GM12892 (cell line): ENCODE data around the gene GRIN2C.

ENCODE experiments used
- POLR2A ChIP-seq: IDR thresholded peaks from 2 replicates; pipeline ENCODE4 v1.6.1; 2011; ENCODE audit warnings: low read depth, low read length, control low read depth
- TAF1 ChIP-seq: IDR thresholded peaks from 2 replicates; pipeline ENCODE4 v1.6.1; 2011; ENCODE audit warnings: low read depth, mild to moderate bottlenecking, control low read depth, low read length, borderline replicate concordance

DNA sequence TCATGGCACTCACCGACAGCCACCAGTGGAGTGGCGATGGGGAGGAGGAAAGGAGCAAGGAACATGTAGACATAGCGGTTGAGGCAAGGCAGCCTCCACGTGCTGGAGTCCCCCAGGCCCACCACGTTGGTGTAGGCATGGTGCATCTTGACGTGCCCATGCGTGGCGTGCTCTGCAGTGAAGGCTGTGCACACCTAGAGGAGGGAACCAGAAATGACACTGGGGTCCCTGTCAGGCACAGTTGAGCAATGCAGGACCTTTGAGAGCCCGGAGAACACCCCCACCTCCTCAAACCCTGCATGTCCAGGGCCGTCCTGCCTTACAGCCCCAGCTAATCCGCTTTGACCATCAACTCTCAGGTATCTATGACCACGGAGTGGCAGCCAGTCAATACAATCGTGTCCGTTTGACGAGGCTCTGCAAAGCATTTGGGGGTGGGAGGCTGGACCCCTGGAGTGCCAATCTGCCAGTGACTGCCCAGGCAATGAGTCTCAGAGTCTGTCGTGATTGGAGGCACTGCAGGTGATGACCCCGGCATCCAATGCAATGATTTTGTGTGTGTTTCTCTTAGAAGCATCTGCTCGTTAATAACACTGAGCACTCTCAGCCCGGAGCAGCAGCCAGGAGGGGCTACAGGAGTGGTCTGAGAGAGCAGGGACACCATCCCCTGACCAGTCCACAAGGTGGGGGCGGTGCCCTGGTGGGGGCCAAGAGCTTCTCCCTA, 23.0 kb upstream of the GRIN2C start:
- TF ChIP-seq TAF1 (no peak), POLR2A (no peak)
